ENCODE data around the gene ADORA1.

ADORA1 gene

GRCh38 chr1:203146042-203146369, 18.5 kb downstream of the ADORA1 start:
- no peak for DNase-seq (ENCODE audit: low read depth)
- H3K4me3 ChIP-seq (ENCODE audit: control insufficient read depth, low read depth, low read length) = no peak overlapping the region
- no peak for TF ChIP-seq CTCF (IDR thresholded peaks at IDR 0.05; ENCODE audit: control insufficient read depth, insufficient read depth, low read depth, low read length, missing control alignments)

GRCh38 chr1:203146537-203146936, 19.0 kb downstream of the ADORA1 start:
- no peak for DNase-seq (ENCODE audit: low read depth)
- H3K4me3 ChIP-seq (ENCODE audit: control insufficient read depth, low read depth, low read length) = no peak overlapping the region
- no peak for TF ChIP-seq CTCF (IDR thresholded peaks at IDR 0.05; ENCODE audit: control insufficient read depth, insufficient read depth, low read depth, low read length, missing control alignments)

- H3K4me3 ChIP-seq (ENCODE audit: control insufficient read depth, low read depth, low read length) = no peak overlapping the region
- no peak for DNase-seq (ENCODE audit: low read depth)
- no peak for TF ChIP-seq CTCF (IDR thresholded peaks at IDR 0.05; ENCODE audit: control insufficient read depth, insufficient read depth, low read depth, low read length, missing control alignments)
Measured at GRCh38 chr1:203147376-203147775, 19.9 kb downstream of the ADORA1 start.

- no peak for DNase-seq (ENCODE audit: low read depth)
- peak; percentile 29 for TF ChIP-seq CTCF (IDR thresholded peaks at IDR 0.05; ENCODE audit: control insufficient read depth, insufficient read depth, low read depth, low read length, missing control alignments)
- H3K4me3 ChIP-seq (ENCODE audit: control insufficient read depth, low read depth, low read length) = no peak overlapping the region
Measured at GRCh38 chr1:203148127-203148526, 20.6 kb downstream of the ADORA1 start.

- H3K4me3 ChIP-seq (ENCODE audit: control insufficient read depth, low read depth, low read length) = no peak overlapping the region
- no peak for DNase-seq (ENCODE audit: low read depth)
- TF ChIP-seq CTCF (IDR thresholded peaks at IDR 0.05; ENCODE audit: control insufficient read depth, insufficient read depth, low read depth, low read length, missing control alignments) = no peak
Measured at GRCh38 chr1:203148579-203148978, 21.1 kb downstream of the ADORA1 start.

GRCh38 chr1:203149188-203149840, 21.8 kb downstream of the ADORA1 start:
- H3K4me3 ChIP-seq (ENCODE audit: control insufficient read depth, low read depth, low read length) = no peak overlapping the region
- no peak for TF ChIP-seq CTCF (IDR thresholded peaks at IDR 0.05; ENCODE audit: control insufficient read depth, insufficient read depth, low read depth, low read length, missing control alignments)
- DNase-seq (ENCODE audit: low read depth) = no peak
